HEK293 (cell line): ENCODE data around the gene PACSIN3.

Source experiments
- GFI1B ChIP-seq: fragments of 450-650 bp; formaldehyde crosslinking; IDR thresholded peaks from 2 replicates; pipeline ENCODE4 v1.5.1; 2016; ENCODE audit warnings: missing biosample characterization, missing genetic modification characterization
- HOXD13 ChIP-seq: sonication (generic); formaldehyde crosslinking; IDR thresholded peaks from 2 replicates; pipeline ENCODE4 v1.8.0; 2022; ENCODE audit warnings: missing genetic modification reagents, borderline replicate concordance
- IKZF3 ChIP-seq: fragments of 450-650 bp; IDR thresholded peaks from 2 replicates; pipeline ENCODE4 v1.5.0; 2018; ENCODE audit warnings: missing biosample characterization, mild to moderate bottlenecking, missing genetic modification characterization, moderate library complexity
- KLF9 ChIP-seq: fragments of 450-650 bp; formaldehyde crosslinking; IDR thresholded peaks from 2 replicates; pipeline ENCODE4 v1.5.1; 2016; ENCODE audit warnings: missing biosample characterization, missing genetic modification characterization, low read depth
- MZF1 ChIP-seq: fragments of 450-650 bp; formaldehyde crosslinking; IDR thresholded peaks from 2 replicates; pipeline ENCODE4 v1.5.1; 2017; ENCODE audit warnings: missing biosample characterization, missing genetic modification characterization, borderline replicate concordance
- YY2 ChIP-seq: fragments of 450-650 bp; formaldehyde crosslinking; IDR thresholded peaks from 2 replicates; pipeline ENCODE4 v1.5.1; 2016; ENCODE audit warnings: missing biosample characterization, missing genetic modification characterization
- ZBTB1 ChIP-seq: fragments of 450-650 bp; formaldehyde crosslinking; IDR thresholded peaks from 2 replicates; pipeline ENCODE4 v1.5.1; 2016; ENCODE audit warnings: missing biosample characterization, missing genetic modification characterization
- ZBTB10 ChIP-seq: fragments of 450-650 bp; formaldehyde crosslinking; IDR thresholded peaks from 2 replicates; pipeline ENCODE4 v1.5.1; 2016; ENCODE audit warnings: missing biosample characterization, missing genetic modification characterization
- ZFP37 ChIP-seq: fragments of 450-650 bp; formaldehyde crosslinking; IDR thresholded peaks from 2 replicates; pipeline ENCODE4 v1.5.1; 2016; ENCODE audit warnings: missing biosample characterization, missing genetic modification characterization
- ZFP69B ChIP-seq: fragments of 450-650 bp; formaldehyde crosslinking; IDR thresholded peaks from 2 replicates; pipeline ENCODE4 v1.5.1; 2016; ENCODE audit warnings: missing biosample characterization, missing genetic modification characterization
- ZNF133 ChIP-seq: fragments of 450-650 bp; formaldehyde crosslinking; IDR thresholded peaks from 2 replicates; pipeline ENCODE4 v1.5.1; 2016; ENCODE audit warnings: missing biosample characterization, missing genetic modification characterization
- ZNF140 ChIP-seq: fragments of 450-650 bp; formaldehyde crosslinking; IDR thresholded peaks from 2 replicates; pipeline ENCODE4 v1.5.1; 2016; ENCODE audit warnings: missing biosample characterization, missing genetic modification characterization
- ZNF169 ChIP-seq: fragments of 450-650 bp; formaldehyde crosslinking; IDR thresholded peaks from 2 replicates; pipeline ENCODE4 v1.5.1; 2016; ENCODE audit warnings: missing biosample characterization, missing genetic modification characterization
- ZNF24 ChIP-seq: fragments of 450-650 bp; formaldehyde crosslinking; IDR thresholded peaks from 2 replicates; pipeline ENCODE4 v1.5.1; 2016; ENCODE audit warnings: missing biosample characterization, missing genetic modification characterization
- ZNF274 ChIP-seq, 2 experiments: fragments of 200-500 bp in 1 of 2; fragments of 450-650 bp in 1 of 2; sonication (Bioruptor generic) in 1 of 2; formaldehyde crosslinking in 1 of 2; IDR thresholded peaks; 2 replicates each; pipeline versions ENCODE4 v1.5.1 to v1.6.1; 2014 to 2016; ENCODE audit warnings: borderline replicate concordance in 1 of 2, inconsistent platforms in 1 of 2, low read length in 1 of 2, missing biosample characterization in 1 of 2, missing genetic modification characterization in 1 of 2
- ZNF302 ChIP-seq: fragments of 450-650 bp; formaldehyde crosslinking; IDR thresholded peaks from 2 replicates; pipeline ENCODE4 v1.5.1; 2016; ENCODE audit warnings: missing biosample characterization, missing genetic modification characterization, low read depth
- ZNF335 ChIP-seq: fragments of 450-650 bp; formaldehyde crosslinking; conservative IDR thresholded peaks from 2 replicates; pipeline ENCODE4 v1.5.1; 2016; ENCODE audit warnings: missing biosample characterization, missing genetic modification characterization
- ZNF404 ChIP-seq: fragments of 450-650 bp; formaldehyde crosslinking; IDR thresholded peaks from 2 replicates; pipeline ENCODE4 v1.5.1; 2017; ENCODE audit warnings: missing biosample characterization, missing genetic modification characterization
- ZNF416 ChIP-seq: fragments of 450-650 bp; formaldehyde crosslinking; IDR thresholded peaks from 2 replicates; pipeline ENCODE4 v1.5.1; 2016; ENCODE audit warnings: missing biosample characterization, missing genetic modification characterization
- ZNF423 ChIP-seq: fragments of 450-650 bp; formaldehyde crosslinking; IDR thresholded peaks from 2 replicates; pipeline ENCODE4 v1.5.1; 2016; ENCODE audit warnings: missing biosample characterization, missing genetic modification characterization
- ZNF473 ChIP-seq: fragments of 450-650 bp; formaldehyde crosslinking; IDR thresholded peaks from 2 replicates; pipeline ENCODE4 v1.5.1; 2017; ENCODE audit warnings: missing biosample characterization, missing genetic modification characterization
- ZNF501 ChIP-seq: fragments of 450-650 bp; formaldehyde crosslinking; IDR thresholded peaks from 2 replicates; pipeline ENCODE4 v1.5.1; 2016; ENCODE audit warnings: missing biosample characterization, missing genetic modification characterization
- ZNF596 ChIP-seq: fragments of 450-650 bp; IDR thresholded peaks from 2 replicates; pipeline ENCODE4 v1.5.0; 2018; ENCODE audit warnings: missing biosample characterization, mild to moderate bottlenecking, missing genetic modification characterization, moderate library complexity
- ZNF610 ChIP-seq: fragments of 450-650 bp; formaldehyde crosslinking; IDR thresholded peaks from 2 replicates; pipeline ENCODE4 v1.5.1; 2016; ENCODE audit warnings: missing biosample characterization, missing genetic modification characterization, borderline replicate concordance
- ZNF776 ChIP-seq: fragments of 450-650 bp; formaldehyde crosslinking; IDR thresholded peaks from 2 replicates; pipeline ENCODE4 v1.5.0; 2017; ENCODE audit warnings: missing biosample characterization, missing genetic modification characterization, borderline replicate concordance
- ZNF792 ChIP-seq: fragments of 450-650 bp; formaldehyde crosslinking; IDR thresholded peaks from 2 replicates; pipeline ENCODE4 v1.5.1; 2016; ENCODE audit warnings: missing biosample characterization, missing genetic modification characterization
- ZSCAN18 ChIP-seq: fragments of 450-650 bp; formaldehyde crosslinking; IDR thresholded peaks from 2 replicates; pipeline ENCODE4 v1.5.1; 2016; ENCODE audit warnings: missing biosample characterization, missing genetic modification characterization
- ZSCAN5A ChIP-seq: fragments of 450-650 bp; formaldehyde crosslinking; IDR thresholded peaks from 2 replicates; pipeline ENCODE4 v1.5.1; 2016; ENCODE audit warnings: missing biosample characterization, missing genetic modification characterization
- TF ChIP-seq, protein P1 (sequence below): fragments of 450-650 bp; formaldehyde crosslinking; IDR thresholded peaks from 2 replicates; pipeline ENCODE4 v1.5.1; 2017; ENCODE audit warnings: missing biosample characterization, mild to moderate bottlenecking, missing genetic modification characterization, moderate library complexity
- TF ChIP-seq, protein P2 (sequence below): fragments of 450-650 bp; formaldehyde crosslinking; optimal IDR thresholded peaks from 2 replicates; pipeline ENCODE3; 2016; ENCODE audit warnings: missing biosample characterization, mild to moderate bottlenecking, missing genetic modification characterization
- TF ChIP-seq, protein P3 (sequence below): fragments of 450-650 bp; formaldehyde crosslinking; IDR thresholded peaks from 2 replicates; pipeline ENCODE4 v1.5.1; 2016; ENCODE audit warnings: missing biosample characterization, missing genetic modification characterization

PACSIN3 gene

DNA sequence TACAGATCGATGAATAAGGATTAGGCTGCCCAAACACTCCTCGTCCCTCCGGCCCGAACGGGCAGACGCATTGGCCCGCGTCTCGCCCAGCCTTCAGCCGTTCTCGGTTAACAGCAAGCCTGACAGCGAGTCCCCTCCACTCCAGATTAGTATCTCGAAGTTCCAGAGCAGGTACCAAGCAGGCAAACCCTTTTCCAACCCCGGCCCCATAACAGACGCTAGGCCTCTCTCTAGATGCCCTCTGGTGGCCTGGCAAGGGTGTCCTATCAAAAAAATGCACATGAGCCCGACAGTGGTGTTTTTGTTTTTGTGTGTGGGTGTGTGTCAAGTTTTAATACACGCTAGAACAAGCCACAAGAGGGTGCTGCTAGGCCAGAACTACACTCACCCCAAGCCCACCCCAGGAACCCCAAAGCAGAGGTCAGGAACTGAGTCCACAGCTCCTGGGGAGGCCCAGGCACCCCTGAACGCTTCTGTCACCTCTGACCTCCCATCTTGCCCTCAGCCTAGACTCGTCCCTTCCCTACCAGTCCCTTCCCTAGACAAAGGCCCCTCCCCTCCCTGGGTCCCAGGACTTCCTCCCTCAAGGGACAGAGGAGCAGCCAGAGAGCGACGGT, 8.9 kb downstream of the PACSIN3 start (continued):
- TF ChIP-seq IKZF3 (tag by site-specific recombination) (no peak), ZNF596 (tag by site-specific recombination) (no peak; the same call in 1 of the 2 replicates), ZNF24 (tag by site-specific recombination) (no peak), ZNF792 (no peak), ZFP37 (no peak; the same call in 1 of the 2 replicates), ZBTB1 (no peak), HOXD13 (CRISPR knock-in tag) (no peak), ZNF140 (tag by site-specific recombination) (no peak), MZF1 (tag by site-specific recombination) (no peak), ZNF302 (tag by site-specific recombination) (no peak), ZSCAN18 (no peak), ZBTB10 (tag by site-specific recombination) (peak; percentile 24; the same call in 1 of the 2 replicates), ZNF423 (tag by site-specific recombination) (no peak), ZNF610 (no peak), ZNF776 (tag by site-specific recombination) (no peak), GFI1B (tag by site-specific recombination) (no peak), ZNF169 (no peak), ZNF404 (no peak), ZNF416 (no peak), ZSCAN5A (no peak), ZNF473 (tag by site-specific recombination) (no peak), YY2 (no peak), ZNF133 (no peak), ZFP69B (no peak), ZNF501 (tag by site-specific recombination) (no peak), ZNF274 (IDR thresholded peaks at IDR 0.05; ENCODE audit: low read length) (no peak), ZNF274 (tag by site-specific recombination; IDR thresholded peaks at IDR 0.05; ENCODE audit: borderline replicate concordance) (no peak), ZNF335 (peak; percentile 83), KLF9 (tag by site-specific recombination) (peak; percentile 61)
- TF ChIP-seq, protein P1, sequence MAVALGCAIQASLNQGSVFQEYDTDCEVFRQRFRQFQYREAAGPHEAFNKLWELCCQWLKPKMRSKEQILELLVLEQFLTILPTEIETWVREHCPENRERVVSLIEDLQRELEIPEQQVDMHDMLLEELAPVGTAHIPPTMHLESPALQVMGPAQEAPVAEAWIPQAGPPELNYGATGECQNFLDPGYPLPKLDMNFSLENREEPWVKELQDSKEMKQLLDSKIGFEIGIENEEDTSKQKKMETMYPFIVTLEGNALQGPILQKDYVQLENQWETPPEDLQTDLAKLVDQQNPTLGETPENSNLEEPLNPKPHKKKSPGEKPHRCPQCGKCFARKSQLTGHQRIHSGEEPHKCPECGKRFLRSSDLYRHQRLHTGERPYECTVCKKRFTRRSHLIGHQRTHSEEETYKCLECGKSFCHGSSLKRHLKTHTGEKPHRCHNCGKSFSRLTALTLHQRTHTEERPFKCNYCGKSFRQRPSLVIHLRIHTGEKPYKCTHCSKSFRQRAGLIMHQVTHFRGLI: peak; percentile 47; the same call in 1 of the 2 replicates
- TF ChIP-seq, protein P2, sequence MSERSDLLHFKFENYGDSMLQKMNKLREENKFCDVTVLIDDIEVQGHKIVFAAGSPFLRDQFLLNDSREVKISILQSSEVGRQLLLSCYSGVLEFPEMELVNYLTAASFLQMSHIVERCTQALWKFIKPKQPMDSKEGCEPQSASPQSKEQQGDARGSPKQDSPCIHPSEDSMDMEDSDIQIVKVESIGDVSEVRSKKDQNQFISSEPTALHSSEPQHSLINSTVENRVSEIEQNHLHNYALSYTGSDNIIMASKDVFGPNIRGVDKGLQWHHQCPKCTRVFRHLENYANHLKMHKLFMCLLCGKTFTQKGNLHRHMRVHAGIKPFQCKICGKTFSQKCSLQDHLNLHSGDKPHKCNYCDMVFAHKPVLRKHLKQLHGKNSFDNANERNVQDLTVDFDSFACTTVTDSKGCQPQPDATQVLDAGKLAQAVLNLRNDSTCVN (tag by site-specific recombination): peak; percentile 27
- TF ChIP-seq, protein P3, sequence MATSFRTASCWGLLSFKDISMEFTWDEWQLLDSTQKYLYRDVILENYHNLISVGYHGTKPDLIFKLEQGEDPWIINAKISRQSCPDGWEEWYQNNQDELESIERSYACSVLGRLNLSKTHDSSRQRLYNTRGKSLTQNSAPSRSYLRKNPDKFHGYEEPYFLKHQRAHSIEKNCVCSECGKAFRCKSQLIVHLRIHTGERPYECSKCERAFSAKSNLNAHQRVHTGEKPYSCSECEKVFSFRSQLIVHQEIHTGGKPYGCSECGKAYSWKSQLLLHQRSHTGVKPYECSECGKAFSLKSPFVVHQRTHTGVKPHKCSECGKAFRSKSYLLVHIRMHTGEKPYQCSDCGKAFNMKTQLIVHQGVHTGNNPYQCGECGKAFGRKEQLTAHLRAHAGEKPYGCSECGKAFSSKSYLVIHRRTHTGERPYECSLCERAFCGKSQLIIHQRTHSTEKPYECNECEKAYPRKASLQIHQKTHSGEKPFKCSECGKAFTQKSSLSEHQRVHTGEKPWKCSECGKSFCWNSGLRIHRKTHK (tag by site-specific recombination): no peak
